Transverse colon (tissue), 4 donors: ENCODE measurements around the gene SNX33. TPM values are rescaled to one million over a fixed set of nuclear protein-coding genes. Genes with fewer than 3 reads are reported as not detected.

Experiments
- DNase-seq: peaks from one replicate; pipeline ENCODE4 v3.0.0-alpha.2; 2019
- H3K27ac ChIP-seq, 4 donors: fragments of 200-600 bp; sonication (generic); 2 replicates each; pipeline ENCODE4 v1.5.1; 2016 to 2018; ENCODE audit warnings: inconsistent platforms in 4 of 4
- H3K27me3 ChIP-seq: fragments of 200-600 bp; sonication (generic); 2 replicates; pipeline ENCODE4 v1.5.1; 2017; ENCODE audit warnings: inconsistent platforms
- H3K36me3 ChIP-seq, 4 donors: fragments of 200-600 bp; sonication (generic); 2 replicates each; pipeline ENCODE4 v1.5.1; 2017 to 2019; ENCODE audit warnings: inconsistent platforms in 4 of 4
- H3K4me1 ChIP-seq, 4 donors: fragments of 200-600 bp; sonication (generic); 2 replicates each; pipeline ENCODE4 v1.5.1; 2017 to 2020; ENCODE audit warnings: inconsistent platforms in 4 of 4
- H3K4me3 ChIP-seq, 4 donors: fragments of 200-600 bp; sonication (generic); 1 replicate in 1 of 4; 2 replicates in 3 of 4; pipeline versions ENCODE4 v1.5.1 to v1.6.1; 2017 to 2019; ENCODE audit warnings: inconsistent platforms in 4 of 4
- H3K9me3 ChIP-seq, 2 donors: fragments of 200-600 bp; sonication (generic); 2 replicates each; pipeline ENCODE4 v1.5.1; 2017 to 2019; ENCODE audit warnings: inconsistent platforms in 2 of 2
- EP300 ChIP-seq: sonication (generic); formaldehyde crosslinking; IDR thresholded peaks from one replicate; pipeline ENCODE4 v1.6.1; 2017; ENCODE audit warnings: antibody characterized with exemption, low read depth
- POLR2A ChIP-seq: fragments of 450-650 bp; IDR thresholded peaks from one replicate; pipeline ENCODE4 v1.6.1; 2016; ENCODE audit warnings: antibody characterized with exemption, mild to moderate bottlenecking, moderate library complexity
- POLR2AphosphoS5 ChIP-seq, 3 donors: sonication (generic); formaldehyde crosslinking; IDR thresholded peaks; one replicate each; pipeline ENCODE4 v1.6.1; 2016; ENCODE audit warnings: antibody characterized with exemption in 3 of 3
- WGBS, 2 donors: methylation state at CpG; one replicate each; pipeline ENCODE4 v1.1.5; 2018; ENCODE audit warnings: low coverage in 1 of 2; 5-methylcytosine and 5-hydroxymethylcytosine counted together
- in situ Hi-C, 4 donors: fragments of 200-750 bp; cut with MboI; loops; one replicate each; pipeline versions ENCODE4 v1.15.0 to v1.15.1; 2017; ENCODE audit warnings: low sequenced_read_pairs in 3 of 4, low pct_ligation_motif_present in 1 of 4, low pct_unique_long_range_greater_than_20kb in 1 of 4
- intact Hi-C: fragments of 100-400 bp; cut with DNase I; formaldehyde crosslinking; loops from one replicate; pipeline ENCODE4 v1.15.1; 2023; ENCODE audit warnings: low total_unique reads
- total RNA-seq, 4 donors: library from RNA; depleted of rRNA; stranded (reverse); fragments of >200 nt; gene quantifications; one replicate each; pipeline ENCODE4 v1.1.0, GENCODE V29; 2016
- TF ChIP-seq, protein P1 (sequence below), 5 experiments: fragments of 200-600 bp in 3 of 5; fragments of 450-650 bp in 2 of 5; sonication (generic) in 3 of 5; IDR thresholded peaks; 1 replicate in 2 of 5; 2 replicates in 3 of 5; pipeline ENCODE4 v1.5.1; 2016 to 2017; ENCODE audit warnings: antibody characterized with exemption in 5 of 5, inconsistent platforms in 3 of 5, mild to moderate bottlenecking in 2 of 5, moderate library complexity in 1 of 5

Gene SNX33
- total RNA-seq, 4 donors from 2014 or later = 26.5 to 52.0 (median 36.5) TPM

DNA sequence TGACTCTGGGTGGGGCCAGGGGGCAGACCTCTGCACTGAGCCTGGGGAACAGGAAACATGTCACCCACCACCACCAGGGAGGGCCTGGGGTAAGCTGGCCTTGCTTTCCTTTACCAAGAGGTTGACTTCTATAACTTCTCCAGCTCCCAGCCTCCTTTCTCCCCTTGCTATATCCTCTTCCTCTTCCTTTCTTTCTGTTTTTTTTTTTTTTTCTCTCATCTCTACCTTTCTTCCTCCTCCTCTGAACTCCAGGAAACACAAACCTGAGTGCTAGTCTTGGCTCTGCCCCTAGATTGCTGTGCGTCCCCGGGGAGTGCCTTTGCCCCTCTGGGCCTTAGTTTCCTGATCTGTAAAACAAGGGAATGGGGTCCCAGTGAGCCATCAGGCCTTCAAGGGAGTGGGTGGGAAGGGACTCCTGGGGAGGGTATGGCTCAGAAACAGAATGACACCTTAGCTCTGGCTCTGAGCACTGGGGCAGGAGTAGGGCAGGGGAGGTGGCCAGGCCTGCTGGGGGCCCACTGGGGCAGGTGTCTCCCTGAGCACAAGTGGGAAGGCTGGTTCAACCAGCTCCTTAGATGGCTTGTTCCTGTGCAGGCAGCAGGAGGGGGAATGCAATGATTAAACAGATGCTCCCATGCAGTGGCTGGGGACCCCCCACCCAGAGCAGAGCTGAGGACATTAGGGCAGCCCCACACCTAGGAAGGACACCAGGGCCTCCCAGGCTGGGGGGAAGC lies 4.3 kb downstream of the SNX33 start:
- in situ Hi-C loops = no loop called here
- peaks cover 0 to 1% (median 0%) of the 10 kb centered on the region in 4 donors for H3K36me3 ChIP-seq
- intact Hi-C loops = no loop called here
- H3K27ac ChIP-seq = peak overlapping the region; percentile 49 to 96 (median 64)
- H3K4me3 ChIP-seq = peak overlapping the region in 3 of 4 donors; percentile 2 to 90 (median 11)
- TF ChIP-seq POLR2AphosphoS5 (IDR thresholded peaks at IDR 0.05) = no peak
- TF ChIP-seq EP300 = no peak
- TF ChIP-seq, protein P1, sequence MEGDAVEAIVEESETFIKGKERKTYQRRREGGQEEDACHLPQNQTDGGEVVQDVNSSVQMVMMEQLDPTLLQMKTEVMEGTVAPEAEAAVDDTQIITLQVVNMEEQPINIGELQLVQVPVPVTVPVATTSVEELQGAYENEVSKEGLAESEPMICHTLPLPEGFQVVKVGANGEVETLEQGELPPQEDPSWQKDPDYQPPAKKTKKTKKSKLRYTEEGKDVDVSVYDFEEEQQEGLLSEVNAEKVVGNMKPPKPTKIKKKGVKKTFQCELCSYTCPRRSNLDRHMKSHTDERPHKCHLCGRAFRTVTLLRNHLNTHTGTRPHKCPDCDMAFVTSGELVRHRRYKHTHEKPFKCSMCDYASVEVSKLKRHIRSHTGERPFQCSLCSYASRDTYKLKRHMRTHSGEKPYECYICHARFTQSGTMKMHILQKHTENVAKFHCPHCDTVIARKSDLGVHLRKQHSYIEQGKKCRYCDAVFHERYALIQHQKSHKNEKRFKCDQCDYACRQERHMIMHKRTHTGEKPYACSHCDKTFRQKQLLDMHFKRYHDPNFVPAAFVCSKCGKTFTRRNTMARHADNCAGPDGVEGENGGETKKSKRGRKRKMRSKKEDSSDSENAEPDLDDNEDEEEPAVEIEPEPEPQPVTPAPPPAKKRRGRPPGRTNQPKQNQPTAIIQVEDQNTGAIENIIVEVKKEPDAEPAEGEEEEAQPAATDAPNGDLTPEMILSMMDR (IDR thresholded peaks at IDR 0.05) = no peak
- no peak for TF ChIP-seq POLR2A
- 25% methylated on average over 2 of the region's 2 CpGs; no CpG with 5 or more reads in 1 of the 2 donors for WGBS, 2 donors
- H3K9me3 ChIP-seq = no peaks in the 10 kb centered on the region
- no peaks in the 10 kb centered on the region for H3K27me3 ChIP-seq
- no peak for DNase-seq
- peaks cover 52 to 69% (median 58%) of the 10 kb centered on the region in 4 donors for H3K4me1 ChIP-seq

DNA sequence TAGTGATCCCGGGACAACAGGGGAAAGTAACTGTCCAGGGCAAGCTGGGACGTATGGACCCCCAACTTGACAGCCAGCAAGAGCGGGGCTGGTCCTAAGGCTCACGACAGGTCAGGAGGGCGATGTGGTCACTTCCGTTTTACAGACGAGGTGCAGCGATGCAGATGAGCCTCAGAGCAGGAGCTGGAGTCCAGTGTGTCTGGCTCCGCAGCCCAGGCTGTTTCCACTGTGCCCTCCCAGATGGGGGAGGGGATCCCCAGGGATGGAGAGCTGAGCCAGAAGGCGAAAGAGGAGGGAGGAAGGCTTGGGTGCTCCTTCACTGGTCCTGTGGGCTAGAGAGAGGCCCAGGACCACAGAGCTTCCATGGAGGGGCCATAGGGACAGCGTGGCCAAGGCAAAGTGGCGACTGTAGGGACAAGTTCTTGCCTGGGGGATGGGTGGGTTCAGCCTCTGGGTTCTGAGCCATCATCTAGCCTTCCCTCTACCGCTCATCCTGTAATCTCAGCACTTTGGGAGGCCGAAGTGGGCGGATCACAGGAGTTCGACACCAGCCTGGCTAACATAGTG lies 5.7 kb downstream of the SNX33 start:
- H3K27me3 ChIP-seq = no peaks in the 10 kb centered on the region
- H3K9me3 ChIP-seq = no peaks in the 10 kb centered on the region
- DNase-seq = no peak
- 74 to 77% methylated on average over 3 to 16 of the region's 16 CpGs for WGBS, 2 donors
- peaks cover 0 to 4% (median 0%) of the 10 kb centered on the region in 4 donors for H3K36me3 ChIP-seq
- intact Hi-C loops = no loop called here
- in situ Hi-C loops = no loop called here
- H3K4me3 ChIP-seq = no peak overlapping the region
- H3K27ac ChIP-seq = peak overlapping the region in 3 of 4 donors; percentile 10 to 96 (median 49)
- TF ChIP-seq POLR2A = no peak
- TF ChIP-seq, protein P1 (IDR thresholded peaks at IDR 0.05) = no peak
- no peak for TF ChIP-seq POLR2AphosphoS5 (IDR thresholded peaks at IDR 0.05)
- peaks cover 52 to 67% (median 58%) of the 10 kb centered on the region in 4 donors for H3K4me1 ChIP-seq

- H3K4me1 ChIP-seq = peaks cover 46 to 61% (median 51%) of the 10 kb centered on the region in 4 donors
- no peaks in the 10 kb centered on the region for H3K9me3 ChIP-seq
- DNase-seq = no peak
- no peak overlapping the region for H3K4me3 ChIP-seq
- in situ Hi-C loops (no loop called here), intact Hi-C loops (no loop called here)
- H3K36me3 ChIP-seq = peaks cover 0 to 4% (median 0%) of the 10 kb centered on the region in 4 donors
- H3K27ac ChIP-seq = no peak overlapping the region
- no peaks in the 10 kb centered on the region for H3K27me3 ChIP-seq
- 52% methylated on average over 4 of the region's 4 CpGs; no CpG with 5 or more reads in 1 of the 2 donors for WGBS, 2 donors
- no peak for TF ChIP-seq POLR2A
- TF ChIP-seq, protein P1 (IDR thresholded peaks at IDR 0.05) = no peak
- no peak for TF ChIP-seq POLR2AphosphoS5 (IDR thresholded peaks at IDR 0.05)
- TF ChIP-seq EP300 = no peak
Observed at GRCh38 chr15:75654201-75654907, 6.6 kb downstream of the SNX33 start.

DNA sequence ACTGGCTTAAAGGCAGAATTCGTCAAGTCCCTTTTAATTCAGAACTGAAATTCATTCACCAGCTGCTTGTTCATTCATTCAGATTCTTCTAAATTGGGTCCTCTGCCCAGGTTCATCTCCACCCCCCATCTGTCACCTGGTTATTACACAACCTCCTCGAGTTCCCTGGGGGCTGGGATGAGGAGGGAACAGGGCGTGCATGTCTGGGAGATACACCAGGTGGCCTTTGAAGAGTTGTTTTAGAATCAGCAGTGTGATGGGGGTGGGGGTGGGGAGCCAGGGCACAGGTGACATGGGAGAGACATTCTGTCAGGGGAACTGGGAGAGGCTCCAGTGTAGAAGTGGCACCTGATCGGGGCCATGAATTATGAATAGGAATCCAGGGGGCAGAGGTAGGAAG lies 8.2 kb downstream of the SNX33 start:
- in situ Hi-C loops = no loop called here
- WGBS, 2 donors = 61 to 67% methylated on average over 3 to 4 of the region's 4 CpGs
- intact Hi-C loops = no loop called here
- H3K9me3 ChIP-seq = no peaks in the 10 kb centered on the region
- no peak overlapping the region for H3K27ac ChIP-seq
- TF ChIP-seq, protein P1 (IDR thresholded peaks at IDR 0.05) = no peak
- TF ChIP-seq POLR2AphosphoS5 (IDR thresholded peaks at IDR 0.05) = no peak
- TF ChIP-seq POLR2A = no peak
- TF ChIP-seq EP300 = no peak
- H3K4me1 ChIP-seq = peaks cover 40 to 60% (median 47%) of the 10 kb centered on the region in 4 donors
- no peak for DNase-seq
- no peaks in the 10 kb centered on the region for H3K27me3 ChIP-seq
- peaks cover 0 to 4% (median 0%) of the 10 kb centered on the region in 4 donors for H3K36me3 ChIP-seq
- no peak overlapping the region for H3K4me3 ChIP-seq
